RWPE2 (cell line): ENCODE data around the gene CDK16.

Source experiments
- ATAC-seq: fragments of 200-7000 bp; cut with Tn5 transposase; 3 replicates; pipeline ENCODE4 v1.9.1; 2021; ENCODE audit warnings: low read depth
- DNase-seq: peaks from one replicate; pipeline ENCODE4 v3.0.0-alpha.2; 2020; ENCODE audit warnings: low spot score
- H3K27ac ChIP-seq: fragments of 450-650 bp; 2 replicates; pipeline ENCODE4 v1.5.1; 2017; ENCODE audit warnings: mild to moderate bottlenecking; ENCODE audit not compliant: poor library complexity, severe bottlenecking
- H3K27me3 ChIP-seq: fragments of 250-450 bp; sonication (Bioruptor Pico); 2 replicates; pipeline ENCODE4 v1.5.1; 2021; ENCODE audit warnings: mild to moderate bottlenecking, moderate library complexity; ENCODE audit not compliant: insufficient read depth, poor library complexity, severe bottlenecking
- H3K36me3 ChIP-seq: fragments of 250-450 bp; sonication (Bioruptor Pico); 2 replicates; pipeline ENCODE4 v1.5.1; 2020; ENCODE audit warnings: low read depth, mild to moderate bottlenecking, moderate library complexity
- H3K4me1 ChIP-seq: fragments of 250-450 bp; sonication (Bioruptor Pico); 2 replicates; pipeline ENCODE4 v1.5.1; 2021; ENCODE audit warnings: mild to moderate bottlenecking, moderate library complexity; ENCODE audit not compliant: insufficient read depth, poor library complexity, severe bottlenecking
- H3K4me3 ChIP-seq: fragments of 250-450 bp; sonication (Bioruptor Pico); 2 replicates; pipeline ENCODE4 v1.5.1; 2021; ENCODE audit warnings: mild to moderate bottlenecking, moderate library complexity; ENCODE audit not compliant: severe bottlenecking
- H3K9me3 ChIP-seq: fragments of 250-450 bp; sonication (Bioruptor Pico); 2 replicates; pipeline ENCODE4 v1.5.1; 2021; ENCODE audit warnings: mild to moderate bottlenecking, moderate library complexity; ENCODE audit not compliant: severe bottlenecking
- CTCF ChIP-seq: fragments of 450-650 bp; IDR thresholded peaks from one replicate; pipeline ENCODE4 v1.5.1; 2017; ENCODE audit warnings: mild to moderate bottlenecking, moderate library complexity; ENCODE audit not compliant: poor library complexity, severe bottlenecking

CDK16 gene

GRCh38 chrX:47229427-47229826 is 10.9 kb downstream of the CDK16 start:
- no peaks in the 10 kb centered on the region for H3K27me3 ChIP-seq
- no peak for ATAC-seq
- H3K4me1 ChIP-seq = peaks cover 3% of the 10 kb centered on the region
- H3K36me3 ChIP-seq = peaks cover 24% of the 10 kb centered on the region
- DNase-seq = no peak
- TF ChIP-seq CTCF = no peak
- H3K4me3 ChIP-seq = no peak overlapping the region
- no peak overlapping the region for H3K27ac ChIP-seq
- H3K9me3 ChIP-seq = no peaks in the 10 kb centered on the region

DNA sequence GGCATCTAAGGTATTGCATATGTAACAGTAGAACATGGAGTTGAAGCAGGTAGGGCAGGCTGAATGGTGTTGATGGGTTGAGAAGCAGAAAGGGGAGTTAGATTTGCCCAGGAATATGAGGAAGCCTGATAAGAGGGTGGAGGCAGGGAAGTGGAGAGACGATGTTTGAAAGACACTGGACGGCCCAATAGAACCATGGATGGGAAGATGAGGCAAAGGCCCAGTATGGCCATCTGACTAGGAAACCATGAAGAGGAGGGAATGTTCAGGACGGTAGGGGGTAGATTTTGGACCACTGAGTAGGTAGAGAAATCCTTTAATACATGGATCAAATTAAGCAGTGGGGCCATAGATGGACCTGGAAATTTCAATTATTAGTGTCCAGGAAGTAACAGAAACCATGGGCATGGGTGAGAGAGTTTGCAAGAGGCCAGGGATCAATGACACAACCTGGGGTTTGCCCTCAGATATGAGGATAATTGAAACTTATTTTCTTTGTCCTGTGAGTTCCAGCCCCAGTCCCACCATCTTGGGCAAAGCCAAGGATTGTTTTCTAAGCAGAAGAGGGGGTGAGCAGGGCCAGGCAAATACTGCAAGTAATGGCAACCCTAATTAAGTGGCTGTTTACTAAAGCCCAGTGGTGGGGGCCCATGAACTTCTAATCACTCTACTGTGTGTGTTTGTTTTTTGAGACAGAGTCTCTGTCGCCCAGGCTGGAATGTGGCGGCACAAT is 11.8 kb downstream of the CDK16 start:
- Histone ChIP-seq H3K4me3 (no peak overlapping the region), H3K9me3 (no peaks in the 10 kb centered on the region), H3K36me3 (peaks cover 20% of the 10 kb centered on the region), H3K27ac (no peak overlapping the region), H3K4me1 (peaks cover 3% of the 10 kb centered on the region), H3K27me3 (no peaks in the 10 kb centered on the region)
- no peak for TF ChIP-seq CTCF
- DNase-seq (no peak), ATAC-seq (no peak)

- no peak for TF ChIP-seq CTCF
- DNase-seq = no peak
- Histone ChIP-seq H3K36me3 (peaks cover 18% of the 10 kb centered on the region), H3K27me3 (no peaks in the 10 kb centered on the region), H3K27ac (no peak overlapping the region), H3K4me3 (no peak overlapping the region), H3K9me3 (no peaks in the 10 kb centered on the region), H3K4me1 (peaks cover 3% of the 10 kb centered on the region)
- no peak for ATAC-seq
These were observed 12.7 kb downstream of the CDK16 start for GRCh38 chrX:47231167-47231566.

DNA sequence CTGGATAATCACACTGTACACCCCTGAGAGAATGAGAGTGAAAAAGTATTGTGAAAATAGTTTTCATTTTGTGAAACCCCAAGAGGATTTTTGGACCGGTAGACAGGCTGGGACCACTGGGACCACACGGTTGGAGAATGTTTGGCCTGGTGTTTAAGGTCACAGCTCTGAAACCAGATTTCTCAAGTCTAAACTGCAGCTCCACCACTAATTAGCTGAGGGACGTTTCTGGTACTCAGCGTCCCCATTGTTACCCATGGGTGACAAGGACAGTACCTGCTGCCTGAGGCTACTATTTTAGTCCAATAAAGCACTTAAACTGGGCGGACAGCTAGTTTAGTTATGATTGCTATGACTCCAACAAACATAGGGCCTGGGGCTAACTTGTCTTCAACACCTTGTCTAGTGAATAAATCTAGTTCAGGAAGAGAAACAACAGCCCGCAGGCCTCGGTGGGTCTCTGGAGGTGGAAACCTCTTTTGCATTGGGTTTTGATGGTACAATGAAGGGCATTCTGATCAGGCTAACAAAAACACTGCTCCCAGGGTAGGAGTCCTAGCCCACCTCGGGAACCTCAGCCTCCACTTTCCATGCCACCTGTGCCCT is 13.8 kb downstream of the CDK16 start:
- H3K4me3 ChIP-seq = peak overlapping the region; percentile 87
- TF ChIP-seq CTCF = no peak
- H3K27me3 ChIP-seq = no peaks in the 10 kb centered on the region
- H3K4me1 ChIP-seq = peaks cover 3% of the 10 kb centered on the region
- no peaks in the 10 kb centered on the region for H3K9me3 ChIP-seq
- no peak for DNase-seq
- peak overlapping the region; percentile 77 for H3K27ac ChIP-seq
- H3K36me3 ChIP-seq = peaks cover 15% of the 10 kb centered on the region
- ATAC-seq = no peak

- peak; percentile 25; the same call in 2 of the 3 replicates for ATAC-seq
These were observed 14.4 kb downstream of the CDK16 start, which contains the start of gene USP11 for GRCh38 chrX:47232803-47233332. Gene USP11, plus strand, starts transcription at chrX:47233009. Its CDS starts 35 bp downstream, at chrX:47233044.

More at GRCh38 chrX:47232803-47233332, 14.4 kb downstream of the CDK16 start, which contains the start of gene USP11:
- H3K36me3 ChIP-seq = peaks cover 12% of the 10 kb centered on the region
- DNase-seq = no peak
- no peaks in the 10 kb centered on the region for H3K9me3 ChIP-seq
- TF ChIP-seq CTCF = no peak
- H3K4me1 ChIP-seq = peaks cover 3% of the 10 kb centered on the region
- peak within 1 kb of the TSS; percentile 87 for H3K4me3 ChIP-seq
- H3K27ac ChIP-seq = peak within 1 kb of the TSS; percentile 77
- H3K27me3 ChIP-seq = no peaks in the 10 kb centered on the region
